ENCODE data around the gene CLNK. TPM values are rescaled to one million over a fixed set of nuclear protein-coding genes. Genes with fewer than 3 reads are reported as not detected.
"Not testable (repeated sequence)": the region's sequence is repeated elsewhere in the genome, so short reads cannot be mapped to it uniquely, and the experiment has no call there.

The CLNK gene
- total RNA-seq, 1 donor from 2014 or later = not detected

GRCh38 chr4:10664408-10664807 lies 20.2 kb downstream of the CLNK start:
- DNase-seq (ENCODE audit: low spot score) = no peak

GRCh38 chr4:10662937-10663336 lies 21.6 kb downstream of the CLNK start:
- DNase-seq (ENCODE audit: low spot score) = no peak

- no peak for DNase-seq (ENCODE audit: low spot score)
These were observed 23.5 kb downstream of the CLNK start for GRCh38 chr4:10661047-10661446.

- no peak for DNase-seq (ENCODE audit: low spot score)
These were observed 25.3 kb downstream of the CLNK start for GRCh38 chr4:10659251-10659650.

GRCh38 chr4:10656988-10657387 lies 27.6 kb downstream of the CLNK start:
- DNase-seq (ENCODE audit: low spot score) = no peak

GRCh38 chr4:10656420-10656819 lies 28.1 kb downstream of the CLNK start:
- DNase-seq (ENCODE audit: low spot score) = no peak

- no peak for DNase-seq (ENCODE audit: low spot score)
These were observed 28.6 kb downstream of the CLNK start for GRCh38 chr4:10655968-10656367.

- no peak for DNase-seq (ENCODE audit: low spot score)
These were observed 36.1 kb downstream of the CLNK start for GRCh38 chr4:10648479-10648878.

- DNase-seq (ENCODE audit: low spot score) = no peak
These were observed 36.7 kb downstream of the CLNK start for GRCh38 chr4:10647846-10648245.

- no peak for DNase-seq (ENCODE audit: low spot score)
These were observed 40.8 kb downstream of the CLNK start for GRCh38 chr4:10643600-10644425.

GRCh38 chr4:10640561-10641201 lies 43.9 kb downstream of the CLNK start:
- no peak for DNase-seq (ENCODE audit: low spot score)

- no peak for DNase-seq (ENCODE audit: low spot score)
These were observed 44.9 kb downstream of the CLNK start for GRCh38 chr4:10639664-10640063.

- DNase-seq (ENCODE audit: low spot score) = no peak
These were observed 45.5 kb downstream of the CLNK start for GRCh38 chr4:10639100-10639499.

GRCh38 chr4:10635091-10635490 lies 49.5 kb downstream of the CLNK start:
- no peak for DNase-seq (ENCODE audit: low spot score)

GRCh38 chr4:10629394-10629793 lies 55.2 kb downstream of the CLNK start:
- DNase-seq (ENCODE audit: low spot score) = no peak

GRCh38 chr4:10625131-10625530 lies 59.4 kb downstream of the CLNK start:
- DNase-seq (ENCODE audit: low spot score) = no peak

GRCh38 chr4:10623862-10624261 lies 60.7 kb downstream of the CLNK start:
- DNase-seq (ENCODE audit: low spot score) = no peak

- no peak for DNase-seq (ENCODE audit: low spot score)
These were observed 61.3 kb downstream of the CLNK start for GRCh38 chr4:10623241-10623640.

GRCh38 chr4:10622728-10623127 lies 61.8 kb downstream of the CLNK start:
- no peak for DNase-seq (ENCODE audit: low spot score)

GRCh38 chr4:10620935-10621488 lies 63.6 kb downstream of the CLNK start:
- no peak for DNase-seq (ENCODE audit: low spot score)

- DNase-seq (ENCODE audit: low spot score) = no peak
These were observed 64.7 kb downstream of the CLNK start for GRCh38 chr4:10619855-10620254.

GRCh38 chr4:10619220-10619619 lies 65.3 kb downstream of the CLNK start:
- DNase-seq (ENCODE audit: low spot score) = no peak

GRCh38 chr4:10614926-10615325 lies 69.6 kb downstream of the CLNK start:
- DNase-seq (ENCODE audit: low spot score) = not testable (repeated sequence)
